Measurements from ENCODE around the gene CALHM3.
A peak's percentile ranks its signal among the peaks of the same experiment; 100 is the strongest.
"Not testable (repeated sequence)": the region's sequence is repeated elsewhere in the genome, so short reads cannot be mapped to it uniquely, and the experiment has no call there.

The CALHM3 gene

GRCh38 chr10:103512166-103512565 lies 33.1 kb upstream of the CALHM3 start:
- no peak for FAIRE-seq
- no peak for DNase-seq (ENCODE audit: insufficient read length)
- TF ChIP-seq POLR2A (IDR thresholded peaks at IDR 0.05; ENCODE audit: low read depth, low read length): no peak
- no peak for TF ChIP-seq TAF1 (IDR thresholded peaks at IDR 0.05; ENCODE audit: borderline replicate concordance, low read depth, low read length)
- no peak for TF ChIP-seq POLR2AphosphoS5 (IDR thresholded peaks at IDR 0.05; ENCODE audit: low read depth, low read length)

- no peak for FAIRE-seq
- DNase-seq (ENCODE audit: insufficient read length): no peak
Measured at GRCh38 chr10:103510791-103511752, 32.0 kb upstream of the CALHM3 start.

GRCh38 chr10:103510046-103510685 lies 31.1 kb upstream of the CALHM3 start:
- no peak for DNase-seq (ENCODE audit: insufficient read length)
- FAIRE-seq: no peak
- TF ChIP-seq POLR2A (IDR thresholded peaks at IDR 0.05; ENCODE audit: low read depth, low read length) (no peak), POLR2AphosphoS5 (IDR thresholded peaks at IDR 0.05; ENCODE audit: low read depth, low read length) (no peak)

More at GRCh38 chr10:103510791-103511752, 32.0 kb upstream of the CALHM3 start:
- TF ChIP-seq TAF1 (IDR thresholded peaks at IDR 0.05; ENCODE audit: borderline replicate concordance, low read depth, low read length) (no peak), POLR2AphosphoS5 (IDR thresholded peaks at IDR 0.05; ENCODE audit: low read depth, low read length) (no peak), POLR2A (IDR thresholded peaks at IDR 0.05; ENCODE audit: low read depth, low read length) (no peak)

- no peak for TF ChIP-seq POLR2A (IDR thresholded peaks at IDR 0.05; ENCODE audit: low read depth, low read length)
- no peak for TF ChIP-seq TAF1 (IDR thresholded peaks at IDR 0.05; ENCODE audit: borderline replicate concordance, low read depth, low read length)
- TF ChIP-seq POLR2AphosphoS5 (IDR thresholded peaks at IDR 0.05; ENCODE audit: low read depth, low read length): no peak
- FAIRE-seq (no peak), DNase-seq (ENCODE audit: insufficient read length) (no peak)
Measured at GRCh38 chr10:103507235-103508191, 28.5 kb upstream of the CALHM3 start.

- DNase-seq (ENCODE audit: insufficient read length) (no peak), FAIRE-seq (no peak)
- no peak for TF ChIP-seq POLR2AphosphoS5 (IDR thresholded peaks at IDR 0.05; ENCODE audit: low read depth, low read length)
Measured at GRCh38 chr10:103506061-103506460, 27.0 kb upstream of the CALHM3 start.

- TF ChIP-seq POLR2AphosphoS5 (IDR thresholded peaks at IDR 0.05; ENCODE audit: low read depth, low read length): no peak
- TF ChIP-seq TAF1 (IDR thresholded peaks at IDR 0.05; ENCODE audit: borderline replicate concordance, low read depth, low read length): no peak
- TF ChIP-seq POLR2A (IDR thresholded peaks at IDR 0.05; ENCODE audit: low read depth, low read length): no peak
- FAIRE-seq: peak; percentile 66
- no peak for DNase-seq (ENCODE audit: insufficient read length)
Measured at GRCh38 chr10:103504181-103504783, 25.2 kb upstream of the CALHM3 start.

- FAIRE-seq: not testable (repeated sequence)
Measured at GRCh38 chr10:103503777-103504176, 24.7 kb upstream of the CALHM3 start.

GRCh38 chr10:103502849-103503660 lies 24.0 kb upstream of the CALHM3 start:
- FAIRE-seq (no peak), DNase-seq (ENCODE audit: insufficient read length) (no peak)
- TF ChIP-seq TAF1 (IDR thresholded peaks at IDR 0.05; ENCODE audit: borderline replicate concordance, low read depth, low read length) (no peak), POLR2AphosphoS5 (IDR thresholded peaks at IDR 0.05; ENCODE audit: low read depth, low read length) (no peak), POLR2A (IDR thresholded peaks at IDR 0.05; ENCODE audit: low read depth, low read length) (no peak)

More at GRCh38 chr10:103503777-103504176, 24.7 kb upstream of the CALHM3 start:
- DNase-seq (ENCODE audit: insufficient read length): not testable (repeated sequence)

- peak; percentile 42 for FAIRE-seq
- no peak for TF ChIP-seq POLR2A (IDR thresholded peaks at IDR 0.05; ENCODE audit: low read depth, low read length)
- TF ChIP-seq TAF1 (IDR thresholded peaks at IDR 0.05; ENCODE audit: borderline replicate concordance, low read depth, low read length): no peak
- no peak for TF ChIP-seq POLR2AphosphoS5 (IDR thresholded peaks at IDR 0.05; ENCODE audit: low read depth, low read length)
Measured at GRCh38 chr10:103501186-103501585, 22.1 kb upstream of the CALHM3 start.

GRCh38 chr10:103500481-103500880 lies 21.4 kb upstream of the CALHM3 start:
- no peak for FAIRE-seq
- no peak for DNase-seq (ENCODE audit: insufficient read length)
- TF ChIP-seq POLR2A (IDR thresholded peaks at IDR 0.05; ENCODE audit: low read depth, low read length): no peak
- TF ChIP-seq POLR2AphosphoS5 (IDR thresholded peaks at IDR 0.05; ENCODE audit: low read depth, low read length): no peak
- no peak for TF ChIP-seq TAF1 (IDR thresholded peaks at IDR 0.05; ENCODE audit: borderline replicate concordance, low read depth, low read length)

More at GRCh38 chr10:103501186-103501585, 22.1 kb upstream of the CALHM3 start:
- DNase-seq (ENCODE audit: insufficient read length): no peak

Measured in GM12892 (cell line).